Measurements from ENCODE around the gene SLC39A7.

DNA sequence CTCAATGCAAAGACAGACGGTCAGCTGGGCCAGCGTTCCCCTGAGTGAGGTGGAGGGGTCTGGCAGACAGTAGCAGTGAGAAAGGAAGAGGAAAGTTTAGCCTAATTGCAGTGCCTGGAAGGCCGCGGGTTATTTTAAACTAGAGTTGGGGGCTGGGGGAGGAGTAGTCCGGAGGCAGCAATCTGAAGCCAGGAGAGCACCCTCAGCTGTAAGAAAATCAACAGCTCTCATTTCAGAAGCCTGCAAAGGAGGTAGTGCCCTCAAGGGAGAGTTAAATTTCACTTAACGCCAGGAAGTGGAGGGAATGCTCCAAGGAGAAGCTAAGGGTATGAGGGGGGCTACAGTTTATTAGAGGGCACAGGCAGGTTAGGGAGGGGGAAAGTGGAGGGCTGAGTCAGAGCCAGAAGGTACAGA, 34.6 kb downstream of the SLC39A7 start:
- TF ChIP-seq, protein P1, sequence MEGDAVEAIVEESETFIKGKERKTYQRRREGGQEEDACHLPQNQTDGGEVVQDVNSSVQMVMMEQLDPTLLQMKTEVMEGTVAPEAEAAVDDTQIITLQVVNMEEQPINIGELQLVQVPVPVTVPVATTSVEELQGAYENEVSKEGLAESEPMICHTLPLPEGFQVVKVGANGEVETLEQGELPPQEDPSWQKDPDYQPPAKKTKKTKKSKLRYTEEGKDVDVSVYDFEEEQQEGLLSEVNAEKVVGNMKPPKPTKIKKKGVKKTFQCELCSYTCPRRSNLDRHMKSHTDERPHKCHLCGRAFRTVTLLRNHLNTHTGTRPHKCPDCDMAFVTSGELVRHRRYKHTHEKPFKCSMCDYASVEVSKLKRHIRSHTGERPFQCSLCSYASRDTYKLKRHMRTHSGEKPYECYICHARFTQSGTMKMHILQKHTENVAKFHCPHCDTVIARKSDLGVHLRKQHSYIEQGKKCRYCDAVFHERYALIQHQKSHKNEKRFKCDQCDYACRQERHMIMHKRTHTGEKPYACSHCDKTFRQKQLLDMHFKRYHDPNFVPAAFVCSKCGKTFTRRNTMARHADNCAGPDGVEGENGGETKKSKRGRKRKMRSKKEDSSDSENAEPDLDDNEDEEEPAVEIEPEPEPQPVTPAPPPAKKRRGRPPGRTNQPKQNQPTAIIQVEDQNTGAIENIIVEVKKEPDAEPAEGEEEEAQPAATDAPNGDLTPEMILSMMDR (IDR thresholded peaks at IDR 0.05; ENCODE audit: borderline replicate concordance, extremely low read depth, low read length, poor library complexity, severe bottlenecking) = no peak
- TF ChIP-seq EZH2 (IDR thresholded peaks at IDR 0.05; ENCODE audit: borderline replicate concordance, low read depth, low read length, severe bottlenecking) = no peak

Data from DND-41 (cell line).